HG03066 (cell line): ENCODE measurements around the gene C1orf21.

Source experiments
- ATAC-seq: cut with Tn5 transposase; IDR thresholded peaks from one replicate; pipeline ENCODE4 v1.9.1; 2021; ENCODE audit warnings: low read depth; ENCODE audit not compliant: unreplicated experiment

Gene C1orf21

GRCh38 chr1:184617433-184618029 lies 230.7 kb downstream of the C1orf21 start:
- no peak for ATAC-seq

GRCh38 chr1:184618851-184619250 lies 232.0 kb downstream of the C1orf21 start:
- ATAC-seq = no peak

GRCh38 chr1:184620469-184620868 lies 233.6 kb downstream of the C1orf21 start:
- ATAC-seq = no peak

- ATAC-seq = no peak
Measured at GRCh38 chr1:184621260-184621659, 234.4 kb downstream of the C1orf21 start.

- no peak for ATAC-seq
Measured at GRCh38 chr1:184622136-184622823, 235.5 kb downstream of the C1orf21 start.

- ATAC-seq = no peak
Measured at GRCh38 chr1:184623404-184623803, 236.6 kb downstream of the C1orf21 start.

GRCh38 chr1:184624051-184624450 lies 237.2 kb downstream of the C1orf21 start:
- no peak for ATAC-seq

GRCh38 chr1:184624626-184625025 lies 237.8 kb downstream of the C1orf21 start:
- no peak for ATAC-seq

- ATAC-seq = no peak
Measured at GRCh38 chr1:184625271-184625670, 238.4 kb downstream of the C1orf21 start.

- ATAC-seq = no peak
Measured at GRCh38 chr1:184626076-184627006, 239.5 kb downstream of the C1orf21 start.

GRCh38 chr1:184627007-184627341 lies 240.1 kb downstream of the C1orf21 start:
- no peak for ATAC-seq

- ATAC-seq = no peak
Measured at GRCh38 chr1:184629266-184629665, 242.4 kb downstream of the C1orf21 start.

- ATAC-seq = no peak
Measured at GRCh38 chr1:184630679-184631060, 243.8 kb downstream of the C1orf21 start.

- ATAC-seq = no peak
Measured at GRCh38 chr1:184632415-184633175, 245.8 kb downstream of the C1orf21 start.

GRCh38 chr1:184633785-184634184 lies 247.0 kb downstream of the C1orf21 start:
- no peak for ATAC-seq

GRCh38 chr1:184634296-184634695 lies 247.5 kb downstream of the C1orf21 start:
- no peak for ATAC-seq

GRCh38 chr1:184635347-184635979 lies 248.6 kb downstream of the C1orf21 start:
- no peak for ATAC-seq

- ATAC-seq = no peak
Measured at GRCh38 chr1:184635980-184636431, 249.2 kb downstream of the C1orf21 start.

- no peak for ATAC-seq
Measured at GRCh38 chr1:184637664-184638240, 250.9 kb downstream of the C1orf21 start.

- ATAC-seq = no peak
Measured at GRCh38 chr1:184639205-184639604, 252.4 kb downstream of the C1orf21 start.
